BE2C (cell line): ENCODE measurements around the gene C6orf132.

Experiments
- DNase-seq: peaks from one replicate; pipeline ENCODE4 v3.0.0-alpha.2; 2020
- H3K27me3 ChIP-seq: fragments of 250-450 bp; sonication (Bioruptor Pico); 2 replicates; pipeline ENCODE4 v1.5.1; 2020; ENCODE audit warnings: mild to moderate bottlenecking
- H3K36me3 ChIP-seq: fragments of 250-450 bp; sonication (Bioruptor Pico); 2 replicates; pipeline ENCODE4 v1.5.1; 2020; ENCODE audit warnings: mild to moderate bottlenecking
- H3K4me1 ChIP-seq: fragments of 250-450 bp; sonication (Bioruptor Pico); 2 replicates; pipeline ENCODE4 v1.5.1; 2020
- H3K4me3 ChIP-seq: 2 replicates; pipeline ENCODE4 v1.5.1; 2011; ENCODE audit warnings: low read depth, low read length
- H3K9me3 ChIP-seq: fragments of 250-450 bp; sonication (Bioruptor Pico); 2 replicates; pipeline ENCODE4 v1.5.1; 2020
- CTCF ChIP-seq: IDR thresholded peaks from 2 replicates; pipeline ENCODE4 v1.5.1; 2012; ENCODE audit warnings: mild to moderate bottlenecking, low read depth, low read length

C6orf132 gene

DNA sequence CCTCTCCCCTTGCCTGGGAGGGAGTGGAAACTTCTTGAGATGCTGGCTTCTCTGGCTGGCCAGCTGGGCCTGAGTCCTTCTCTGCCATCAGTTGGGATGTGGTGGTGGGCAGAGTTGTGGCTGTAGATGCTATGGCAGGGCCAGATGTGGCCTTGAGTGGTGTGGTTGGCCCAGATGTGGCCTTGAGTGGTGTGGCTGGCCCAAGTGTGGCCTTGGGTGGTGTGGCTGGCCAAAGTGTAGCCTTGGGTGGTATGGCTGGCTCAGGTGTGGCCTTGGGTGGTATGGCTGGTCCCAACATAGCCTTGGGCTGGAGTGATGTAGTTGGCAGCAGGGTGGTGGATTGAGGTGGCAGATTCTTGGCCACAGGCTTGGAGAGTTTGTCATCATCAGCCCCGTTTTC is 36.7 kb downstream of the C6orf132 start:
- DNase-seq = no peak
- no peaks in the 10 kb centered on the region for H3K36me3 ChIP-seq
- no peaks in the 10 kb centered on the region for H3K27me3 ChIP-seq
- no peaks in the 10 kb centered on the region for H3K9me3 ChIP-seq
- H3K4me1 ChIP-seq = no peaks in the 10 kb centered on the region
- TF ChIP-seq CTCF = no peak
- no peak overlapping the region for H3K4me3 ChIP-seq

GRCh38 chr6:42105156-42105648 is 37.2 kb downstream of the C6orf132 start:
- H3K27me3 ChIP-seq = no peaks in the 10 kb centered on the region
- no peaks in the 10 kb centered on the region for H3K36me3 ChIP-seq
- no peak overlapping the region for H3K4me3 ChIP-seq
- no peaks in the 10 kb centered on the region for H3K9me3 ChIP-seq
- no peak for TF ChIP-seq CTCF
- no peaks in the 10 kb centered on the region for H3K4me1 ChIP-seq
- no peak for DNase-seq

DNA sequence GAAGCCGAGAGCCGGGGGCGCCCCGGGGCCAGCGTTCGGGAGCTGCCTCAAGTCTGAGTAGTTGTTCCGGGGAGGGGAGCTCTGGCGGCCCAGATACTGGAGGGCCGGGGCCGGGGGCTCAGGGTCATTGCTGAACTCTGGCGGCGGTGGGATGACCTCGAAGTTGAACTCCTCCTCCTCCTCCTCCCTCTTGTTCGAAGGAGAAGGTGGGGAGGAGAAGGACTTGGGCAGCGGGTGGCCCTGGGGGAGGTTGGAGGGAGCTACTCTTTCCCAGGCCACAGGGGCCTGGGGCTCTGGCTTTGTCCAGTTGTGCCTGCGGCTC is 37.7 kb downstream of the C6orf132 start:
- no peak for DNase-seq
- no peaks in the 10 kb centered on the region for H3K36me3 ChIP-seq
- no peaks in the 10 kb centered on the region for H3K4me1 ChIP-seq
- no peaks in the 10 kb centered on the region for H3K27me3 ChIP-seq
- H3K4me3 ChIP-seq = no peak overlapping the region
- no peaks in the 10 kb centered on the region for H3K9me3 ChIP-seq
- no peak for TF ChIP-seq CTCF

DNA sequence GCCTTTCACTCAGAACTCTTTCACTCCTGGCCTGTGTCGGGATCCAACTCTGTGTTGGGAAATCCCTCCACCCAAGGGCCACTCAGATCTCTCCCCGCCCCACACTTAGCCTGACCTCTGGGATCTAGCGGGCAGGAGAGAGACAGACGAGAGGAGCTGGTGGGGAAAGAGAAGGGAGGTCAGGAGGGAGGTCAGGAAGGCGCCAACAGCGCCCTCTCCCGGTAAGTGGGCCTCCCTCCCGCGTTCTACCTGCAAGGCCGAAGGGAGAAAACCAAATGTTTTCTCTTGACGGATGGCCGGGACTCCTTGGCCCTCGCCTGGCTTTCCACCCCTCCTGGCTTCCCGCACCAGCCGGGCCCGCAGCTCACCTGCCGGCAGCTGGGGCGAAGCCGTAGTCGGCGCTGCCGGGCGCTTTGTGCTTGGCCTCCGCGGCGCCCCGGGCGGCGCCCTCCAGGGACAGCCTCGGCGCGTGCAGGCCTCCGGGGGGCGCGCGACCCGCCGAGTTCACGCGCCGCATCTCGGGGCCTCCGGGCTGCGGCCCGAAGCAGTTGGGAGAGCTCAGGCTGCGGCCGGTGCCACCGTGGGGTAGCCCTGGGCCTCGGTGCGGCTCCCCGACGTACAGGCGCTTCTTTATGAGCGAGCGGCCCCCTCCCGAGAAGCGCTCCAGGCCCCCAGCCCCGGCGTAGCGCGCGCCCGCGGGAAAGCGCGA is 38.2 kb downstream of the C6orf132 start:
- DNase-seq = no peak
- no peaks in the 10 kb centered on the region for H3K4me1 ChIP-seq
- no peaks in the 10 kb centered on the region for H3K27me3 ChIP-seq
- H3K9me3 ChIP-seq = no peaks in the 10 kb centered on the region
- no peak overlapping the region for H3K4me3 ChIP-seq
- no peak for TF ChIP-seq CTCF
- H3K36me3 ChIP-seq = no peaks in the 10 kb centered on the region

DNA sequence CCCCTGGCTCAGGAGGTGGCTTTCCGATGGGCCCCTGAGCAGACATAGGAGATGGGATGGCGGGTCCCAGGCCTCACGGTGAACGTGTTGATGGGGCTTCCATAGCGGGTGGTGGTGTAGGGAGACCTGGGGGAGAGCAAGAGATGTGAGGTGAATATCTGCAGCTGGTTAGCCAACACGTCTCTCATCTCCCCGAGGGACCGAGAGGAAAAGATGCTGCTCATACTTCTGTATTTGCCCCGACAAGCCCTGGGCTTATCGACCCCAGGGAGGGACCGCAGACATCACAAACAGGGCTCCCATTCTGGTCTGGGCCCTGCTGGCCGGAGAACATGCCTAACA is 38.7 kb downstream of the C6orf132 start:
- Histone ChIP-seq H3K9me3 (no peaks in the 10 kb centered on the region), H3K27me3 (no peaks in the 10 kb centered on the region), H3K36me3 (no peaks in the 10 kb centered on the region), H3K4me3 (no peak overlapping the region), H3K4me1 (no peaks in the 10 kb centered on the region)
- no peak for TF ChIP-seq CTCF
- no peak for DNase-seq

GRCh38 chr6:42103216-42103615 is 39.2 kb downstream of the C6orf132 start:
- TF ChIP-seq CTCF = no peak
- Histone ChIP-seq H3K36me3 (no peaks in the 10 kb centered on the region), H3K9me3 (no peaks in the 10 kb centered on the region), H3K27me3 (no peaks in the 10 kb centered on the region), H3K4me1 (no peaks in the 10 kb centered on the region), H3K4me3 (no peak overlapping the region)
- no peak for DNase-seq
